Bronchial epithelial cell (primary cell): ENCODE data around the gene UNC5A. TPM values are rescaled to one million over a fixed set of nuclear protein-coding genes. Genes with fewer than 3 reads are reported as not detected.

ENCODE experiments used
- DNase-seq: peaks from one replicate; pipeline ENCODE4 v3.0.0-alpha.2; 2010; ENCODE audit warnings: low read depth
- FAIRE-seq: peaks from 2 replicates; lab custom pipeline; 2011; peaks lifted over from hg19 to GRCh38; lab: Jason Lieb, UNC
- H3K27me3 ChIP-seq: 2 replicates; pipeline ENCODE4 v1.5.1; 2011; ENCODE audit warnings: low read length; ENCODE audit not compliant: control insufficient read depth, insufficient read depth
- H3K36me3 ChIP-seq: 2 replicates; pipeline ENCODE4 v1.5.1; 2011; ENCODE audit warnings: low read length; ENCODE audit not compliant: control insufficient read depth, insufficient read depth
- H3K4me3 ChIP-seq: 2 replicates; pipeline ENCODE4 v1.5.1; 2011; ENCODE audit warnings: mild to moderate bottlenecking, low read depth, low read length, control low read depth
- total RNA-seq: library from RNA; depleted of rRNA; stranded (reverse); fragments of >200 nt; gene quantifications from 2 replicates; pipeline ENCODE4 v1.2.1, GENCODE V29; 2014
- TF ChIP-seq, protein P1 (sequence below): IDR thresholded peaks from 2 replicates; pipeline ENCODE4 v1.5.1; 2011; ENCODE audit warnings: mild to moderate bottlenecking, moderate library complexity, low read length, control low read depth, inconsistent platforms; ENCODE audit not compliant: insufficient read depth, severe bottlenecking

The UNC5A gene
- total RNA-seq, 1 donor from 2014 or later = not detected

- H3K36me3 ChIP-seq = no peaks in the 10 kb centered on the region
- FAIRE-seq = no peak
Observed at GRCh38 chr5:176851871-176852658, 41.7 kb downstream of the UNC5A start.

GRCh38 chr5:176853151-176853778 is 42.9 kb downstream of the UNC5A start:
- TF ChIP-seq, protein P1, sequence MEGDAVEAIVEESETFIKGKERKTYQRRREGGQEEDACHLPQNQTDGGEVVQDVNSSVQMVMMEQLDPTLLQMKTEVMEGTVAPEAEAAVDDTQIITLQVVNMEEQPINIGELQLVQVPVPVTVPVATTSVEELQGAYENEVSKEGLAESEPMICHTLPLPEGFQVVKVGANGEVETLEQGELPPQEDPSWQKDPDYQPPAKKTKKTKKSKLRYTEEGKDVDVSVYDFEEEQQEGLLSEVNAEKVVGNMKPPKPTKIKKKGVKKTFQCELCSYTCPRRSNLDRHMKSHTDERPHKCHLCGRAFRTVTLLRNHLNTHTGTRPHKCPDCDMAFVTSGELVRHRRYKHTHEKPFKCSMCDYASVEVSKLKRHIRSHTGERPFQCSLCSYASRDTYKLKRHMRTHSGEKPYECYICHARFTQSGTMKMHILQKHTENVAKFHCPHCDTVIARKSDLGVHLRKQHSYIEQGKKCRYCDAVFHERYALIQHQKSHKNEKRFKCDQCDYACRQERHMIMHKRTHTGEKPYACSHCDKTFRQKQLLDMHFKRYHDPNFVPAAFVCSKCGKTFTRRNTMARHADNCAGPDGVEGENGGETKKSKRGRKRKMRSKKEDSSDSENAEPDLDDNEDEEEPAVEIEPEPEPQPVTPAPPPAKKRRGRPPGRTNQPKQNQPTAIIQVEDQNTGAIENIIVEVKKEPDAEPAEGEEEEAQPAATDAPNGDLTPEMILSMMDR = no peak
- no peak for FAIRE-seq

More at GRCh38 chr5:176851871-176852658, 41.7 kb downstream of the UNC5A start:
- TF ChIP-seq, protein P1 = no peak
- DNase-seq = no peak
- no peak overlapping the region for H3K4me3 ChIP-seq
- peaks cover 4% of the 10 kb centered on the region for H3K27me3 ChIP-seq

DNA sequence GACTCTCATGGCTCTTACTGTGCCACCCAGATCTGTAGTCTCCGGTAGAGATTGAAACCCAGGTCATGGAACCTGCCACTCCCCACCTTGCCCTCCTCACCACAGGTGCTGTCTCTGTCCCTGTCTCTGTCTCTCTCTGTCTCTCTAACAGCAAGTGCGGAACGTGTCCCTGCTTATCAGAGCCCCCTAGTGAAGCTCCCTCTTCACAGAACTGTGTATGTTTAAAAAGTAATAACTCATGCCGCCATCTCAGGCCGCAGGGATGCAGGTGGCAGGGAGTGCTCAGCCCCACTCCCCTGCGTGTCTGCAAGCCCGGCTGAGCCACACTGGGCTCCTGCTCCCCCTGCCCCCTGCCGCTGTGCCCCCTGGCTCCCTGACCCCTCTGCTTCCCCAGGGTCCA is 43.8 kb downstream of the UNC5A start:
- TF ChIP-seq, protein P1 = no peak
- no peak for DNase-seq
- no peaks in the 10 kb centered on the region for H3K36me3 ChIP-seq
- H3K4me3 ChIP-seq = no peak overlapping the region
- no peak for FAIRE-seq
- peaks cover 4% of the 10 kb centered on the region for H3K27me3 ChIP-seq

More at GRCh38 chr5:176853151-176853778, 42.9 kb downstream of the UNC5A start:
- Histone ChIP-seq H3K4me3 (no peak overlapping the region), H3K36me3 (no peaks in the 10 kb centered on the region), H3K27me3 (peaks cover 4% of the 10 kb centered on the region)
- DNase-seq = no peak

DNA sequence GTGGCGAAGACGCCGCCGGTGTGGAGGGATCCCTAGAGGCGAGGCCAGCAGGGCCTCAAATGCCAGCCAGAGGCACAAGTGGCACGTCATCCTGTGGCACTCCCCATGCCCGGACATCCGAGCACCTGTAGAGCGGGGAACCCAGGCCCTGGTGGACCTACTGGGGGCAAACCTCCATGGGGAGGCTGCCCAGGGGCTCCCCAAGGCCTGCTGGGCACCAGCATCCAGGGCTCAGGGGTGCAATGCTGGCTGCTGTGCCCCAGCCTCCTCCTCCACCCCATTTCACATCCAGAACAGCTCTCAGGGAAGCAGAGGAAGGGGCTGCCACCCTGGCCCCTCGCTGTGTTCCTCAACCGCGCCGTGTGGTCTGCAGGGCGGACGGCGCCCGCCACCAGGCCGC is 45.2 kb downstream of the UNC5A start:
- no peak for DNase-seq
- Histone ChIP-seq H3K27me3 (peaks cover 2% of the 10 kb centered on the region), H3K4me3 (no peak overlapping the region), H3K36me3 (no peaks in the 10 kb centered on the region)
- FAIRE-seq = no peak
- TF ChIP-seq, protein P1 = no peak

GRCh38 chr5:176856746-176857145 is 46.4 kb downstream of the UNC5A start:
- peaks cover 2% of the 10 kb centered on the region for H3K27me3 ChIP-seq
- FAIRE-seq = no peak

More at GRCh38 chr5:176856746-176857145, 46.4 kb downstream of the UNC5A start:
- Histone ChIP-seq H3K4me3 (no peak overlapping the region), H3K36me3 (no peaks in the 10 kb centered on the region)
- DNase-seq = no peak
- TF ChIP-seq, protein P1 = no peak
